Parathyroid adenoma (tissue), 2 donors: ENCODE results near the gene SHROOM1.

Source experiments
- H2AFZ ChIP-seq: fragments of 300-600 bp; sonication (generic); one replicate; pipeline ENCODE4 v1.7.0; 2017; ENCODE audit warnings: antibody characterized with exemption, mild to moderate bottlenecking
- H3K27ac ChIP-seq: fragments of 300-600 bp; sonication (generic); one replicate; pipeline ENCODE4 v1.7.0; 2017
- H3K27me3 ChIP-seq: fragments of 300-600 bp; sonication (generic); one replicate; pipeline ENCODE4 v1.7.0; 2017; ENCODE audit warnings: low read length; ENCODE audit not compliant: control insufficient read depth, insufficient read depth
- H3K36me3 ChIP-seq: fragments of 300-600 bp; sonication (generic); one replicate; pipeline ENCODE4 v1.7.0; 2017; ENCODE audit warnings: low read length; ENCODE audit not compliant: control insufficient read depth, insufficient read depth
- H3K4me1 ChIP-seq: fragments of 300-600 bp; sonication (generic); one replicate; pipeline ENCODE4 v1.7.0; 2017; ENCODE audit warnings: control low read depth
- H3K4me2 ChIP-seq: fragments of 300-600 bp; sonication (generic); one replicate; pipeline ENCODE4 v1.7.0; 2017; ENCODE audit warnings: low read length
- H3K4me3 ChIP-seq: fragments of 300-600 bp; sonication (generic); one replicate; pipeline ENCODE4 v1.7.0; 2017; ENCODE audit warnings: low read depth, low read length
- H3K79me2 ChIP-seq: fragments of 300-600 bp; sonication (generic); one replicate; pipeline ENCODE4 v1.7.0; 2017; ENCODE audit warnings: control low read depth
- H3K9ac ChIP-seq: fragments of 300-600 bp; sonication (generic); one replicate; pipeline ENCODE4 v1.7.0; 2017; ENCODE audit warnings: mild to moderate bottlenecking
- H3K9me3 ChIP-seq: fragments of 300-600 bp; sonication (generic); one replicate; pipeline ENCODE4 v1.7.0; 2017; ENCODE audit warnings: low read length; ENCODE audit not compliant: control insufficient read depth
- CTCF ChIP-seq: fragments of 300-600 bp; sonication (generic); IDR thresholded peaks from one replicate; pipeline ENCODE4 v1.7.0; 2017; ENCODE audit warnings: antibody characterized with exemption, mild to moderate bottlenecking
- donor health status: primary hyperparathyroidism.

Gene SHROOM1

DNA sequence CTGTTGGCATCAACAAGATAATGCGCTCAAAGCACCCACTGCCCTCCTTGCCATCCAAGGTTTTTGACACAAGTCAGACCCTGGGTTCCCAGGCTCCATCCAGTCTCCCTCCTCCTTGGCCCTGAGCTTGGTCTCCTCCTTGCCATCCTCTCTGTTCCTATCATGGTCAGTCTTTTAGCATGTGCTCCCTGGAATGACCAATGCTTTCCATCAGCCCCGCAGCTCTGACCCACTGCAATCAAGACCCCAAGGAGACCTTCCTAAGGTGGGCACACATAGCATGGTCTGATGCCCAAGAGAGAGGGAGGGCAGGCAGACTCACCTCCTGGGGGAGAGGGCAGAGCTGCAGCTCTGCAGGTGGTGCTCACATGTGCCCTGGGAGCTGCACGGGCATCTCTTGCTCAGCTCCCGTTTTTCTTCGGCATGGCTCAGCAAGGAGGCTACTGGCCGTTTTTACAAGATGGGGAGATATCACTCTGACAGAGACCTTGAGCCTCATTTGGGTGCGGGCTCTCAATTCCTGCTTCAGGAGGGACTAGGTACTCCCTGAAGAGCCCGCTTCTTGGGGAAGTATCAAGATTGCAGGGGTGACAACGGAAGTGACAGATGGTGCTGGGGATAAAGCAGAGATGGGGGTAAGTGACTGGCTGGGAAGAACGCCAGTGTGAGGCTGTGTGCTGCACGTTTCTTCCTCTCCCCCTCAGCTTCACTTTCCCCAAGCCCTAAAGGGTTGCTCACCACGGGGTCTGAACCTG, 56.7 kb downstream of the SHROOM1 start:
- no peak overlapping the region for H3K4me3 ChIP-seq
- peak overlapping the region; percentile 4 for H3K4me2 ChIP-seq
- H3K9ac ChIP-seq: no peak overlapping the region
- no peak for TF ChIP-seq CTCF
- no peaks in the 10 kb centered on the region for H3K9me3 ChIP-seq
- H3K27me3 ChIP-seq: no peaks in the 10 kb centered on the region
- peak overlapping the region; percentile 55 for H3K27ac ChIP-seq
- H3K36me3 ChIP-seq: no peaks in the 10 kb centered on the region
- peak overlapping the region; percentile 23 for H2AFZ ChIP-seq
- H3K4me1 ChIP-seq: peaks cover 36% of the 10 kb centered on the region
- H3K79me2 ChIP-seq: peaks cover 16% of the 10 kb centered on the region

DNA sequence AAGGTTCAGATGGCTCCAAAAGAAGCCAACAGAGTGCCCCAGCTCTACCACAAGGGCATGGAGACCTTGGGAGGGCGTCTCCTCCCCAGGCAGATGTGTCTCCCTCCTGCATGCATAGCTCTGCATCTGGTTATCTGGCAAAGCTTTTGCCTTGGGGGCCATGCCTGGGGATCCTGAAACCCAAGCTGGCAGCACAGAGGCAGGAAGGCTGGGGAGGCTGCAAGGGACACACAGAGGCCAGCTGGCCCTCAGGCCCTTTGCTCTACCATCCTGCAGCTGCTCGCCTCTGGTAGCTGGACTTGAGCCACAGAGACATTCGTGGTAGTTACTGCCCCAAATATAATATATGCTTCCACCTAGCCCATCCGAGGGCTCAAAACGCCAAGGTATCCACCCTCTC, 57.3 kb downstream of the SHROOM1 start:
- Histone ChIP-seq H3K79me2 (peaks cover 23% of the 10 kb centered on the region), H2AFZ (no peak overlapping the region), H3K4me2 (no peak overlapping the region), H3K27me3 (no peaks in the 10 kb centered on the region), H3K9ac (no peak overlapping the region), H3K4me1 (peaks cover 33% of the 10 kb centered on the region), H3K9me3 (no peaks in the 10 kb centered on the region), H3K36me3 (no peaks in the 10 kb centered on the region), H3K27ac (no peak overlapping the region), H3K4me3 (no peak overlapping the region)
- TF ChIP-seq CTCF: no peak

- Histone ChIP-seq H3K9me3 (no peaks in the 10 kb centered on the region), H3K4me2 (no peak overlapping the region), H2AFZ (no peak overlapping the region), H3K79me2 (peaks cover 25% of the 10 kb centered on the region), H3K9ac (no peak overlapping the region), H3K27ac (peak overlapping the region; percentile 2), H3K4me3 (no peak overlapping the region), H3K4me1 (peaks cover 33% of the 10 kb centered on the region), H3K27me3 (no peaks in the 10 kb centered on the region), H3K36me3 (no peaks in the 10 kb centered on the region)
- TF ChIP-seq CTCF: no peak
Measured at GRCh38 chr5:132772291-132773070, 58.0 kb downstream of the SHROOM1 start.
